IMR-90 (cell line): Measurements from ENCODE around the gene COL5A2. TPM values are rescaled to one million over a fixed set of nuclear protein-coding genes. Genes with fewer than 3 reads are reported as not detected.

Experiments
- ATAC-seq: fragments of 200-7000 bp; cut with Tn5 transposase; 2 replicates; pipeline ENCODE4 v1.9.1; 2020; ENCODE audit warnings: low read depth, mild to moderate bottlenecking, moderate library complexity
- BruUV-seq: library from RNA; stranded (reverse); fragments of 400-500 nt; replicated peaks from 2 replicates; lab custom pipeline; 2021; lab: Mats Ljungman, UMichigan
- CTCF ChIA-PET: fragments of 300-600 bp; formaldehyde crosslinking; extraction: SDS; loops from one replicate; lab custom pipeline; 2021; ENCODE audit warnings: antibody characterized with exemption; lab: Yijun Ruan, JAX
- POLR2A ChIA-PET: fragments of 300-600 bp; sonication (Branson Sonifier 250); formaldehyde crosslinking; loops from one replicate; lab custom pipeline; 2022; ENCODE audit warnings: antibody characterized with exemption; ENCODE audit not compliant: unreplicated experiment; lab: Charles Lee
- DNase-seq: peaks from one replicate; pipeline ENCODE4 v3.0.0; 2013
- H2AFZ ChIP-seq: replicated peaks from 2 replicates; pipeline ENCODE3; 2013; ENCODE audit warnings: low read length, mild to moderate bottlenecking; ENCODE audit not compliant: poor library complexity
- H2AK5ac ChIP-seq: 2 replicates; pipeline ENCODE4 v1.6.1; 2013; ENCODE audit warnings: low read depth, low read length, inconsistent platforms
- H2AK9ac ChIP-seq: replicated peaks from 2 replicates; pipeline ENCODE3; 2013; ENCODE audit warnings: mild to moderate bottlenecking, low read depth, low read length, moderate library complexity; ENCODE audit not compliant: poor library complexity
- H2BK120ac ChIP-seq: 2 replicates; pipeline ENCODE4 v1.6.1; 2013; ENCODE audit warnings: low read depth, low read length, inconsistent platforms
- H2BK15ac ChIP-seq: 3 replicates; pipeline ENCODE4 v1.6.1; 2013; ENCODE audit warnings: low read depth, low read length, inconsistent platforms
- H2BK20ac ChIP-seq: 2 replicates; pipeline ENCODE4 v1.6.1; 2013; ENCODE audit warnings: low read depth, mild to moderate bottlenecking, inconsistent platforms, low read length, moderate library complexity
- H2BK5ac ChIP-seq: 2 replicates; pipeline ENCODE4 v1.6.1; 2013; ENCODE audit warnings: mild to moderate bottlenecking, low read depth, low read length, inconsistent platforms; ENCODE audit not compliant: poor library complexity, severe bottlenecking
- H3K14ac ChIP-seq: replicated peaks from 2 replicates; pipeline ENCODE4 v1.6.1; 2013; ENCODE audit warnings: low read depth, low read length, inconsistent platforms
- H3K18ac ChIP-seq: 2 replicates; pipeline ENCODE4 v1.6.1; 2013; ENCODE audit warnings: low read depth, low read length, control low read depth
- H3K23ac ChIP-seq: 2 replicates; pipeline ENCODE4 v1.6.1; 2013; ENCODE audit warnings: low read depth, low read length, inconsistent platforms
- H3K27ac ChIP-seq: 2 replicates; pipeline ENCODE4 v1.5.1; 2013; ENCODE audit warnings: mild to moderate bottlenecking, control low read depth, low read length; ENCODE audit not compliant: insufficient read depth
- H3K27me3 ChIP-seq: 2 replicates; pipeline ENCODE4 v1.6.1; 2013; ENCODE audit warnings: low read length; ENCODE audit not compliant: control insufficient read depth, insufficient read depth
- H3K36me3 ChIP-seq: 2 replicates; pipeline ENCODE4 v1.6.1; 2013; ENCODE audit warnings: low read length, mixed read lengths; ENCODE audit not compliant: control insufficient read depth, insufficient read depth
- H3K4ac ChIP-seq: 2 replicates; pipeline ENCODE4 v1.6.1; 2013; ENCODE audit warnings: low read depth, low read length, inconsistent platforms
- H3K4me1 ChIP-seq: 2 replicates; pipeline ENCODE4 v1.6.1; 2013; ENCODE audit warnings: low read length, mixed read lengths; ENCODE audit not compliant: control insufficient read depth, insufficient read depth
- H3K4me2 ChIP-seq: 2 replicates; pipeline ENCODE4 v1.6.1; 2013; ENCODE audit warnings: low read depth, mild to moderate bottlenecking, control low read depth, low read length, moderate library complexity
- H3K4me3 ChIP-seq: 2 replicates; pipeline ENCODE4 v1.5.1; 2013; ENCODE audit warnings: low read depth, mild to moderate bottlenecking, control low read depth, low read length, moderate library complexity; ENCODE audit not compliant: insufficient read depth
- H3K56ac ChIP-seq: 2 replicates; pipeline ENCODE4 v1.6.1; 2013; ENCODE audit warnings: low read length, inconsistent platforms; ENCODE audit not compliant: insufficient read depth; ENCODE audit errors: extremely low read depth
- H3K79me1 ChIP-seq, 2 experiments: 2 replicates each; pipeline ENCODE4 v1.6.1; 2013; ENCODE audit warnings: low read length in 2 of 2, inconsistent platforms in 1 of 2, low read depth in 1 of 2
- H3K9ac ChIP-seq: 2 replicates; pipeline ENCODE4 v1.6.1; 2013; ENCODE audit warnings: low read depth, low read length, control low read depth
- H3K9me1 ChIP-seq: 2 replicates; pipeline ENCODE4 v1.6.1; 2013; ENCODE audit warnings: low read length, inconsistent platforms; ENCODE audit not compliant: insufficient read depth
- H3K9me3 ChIP-seq: 2 replicates; pipeline ENCODE4 v1.6.1; 2013; ENCODE audit warnings: low read length; ENCODE audit not compliant: control insufficient read depth, insufficient read depth
- H4K20me1 ChIP-seq: 2 replicates; pipeline ENCODE4 v1.6.1; 2013; ENCODE audit warnings: low read length, inconsistent platforms; ENCODE audit not compliant: insufficient read depth
- H4K5ac ChIP-seq: 2 replicates; pipeline ENCODE4 v1.6.1; 2013; ENCODE audit warnings: mild to moderate bottlenecking, low read depth, low read length, control low read depth
- H4K8ac ChIP-seq, 2 experiments: 2 replicates each; pipeline ENCODE4 v1.6.1; 2013; ENCODE audit warnings: low read depth in 2 of 2, low read length in 2 of 2, control low read depth in 1 of 2, inconsistent platforms in 1 of 2
- H4K91ac ChIP-seq: 2 replicates; pipeline ENCODE4 v1.6.1; 2013; ENCODE audit warnings: low read depth, low read length, inconsistent platforms; ENCODE audit not compliant: insufficient read depth
- BHLHE40 ChIP-seq: fragments of 150-350 bp; IDR thresholded peaks from 2 replicates; pipeline ENCODE4 v1.6.1; 2016; ENCODE audit warnings: mild to moderate bottlenecking, low read depth, low read length
- CEBPB ChIP-seq: IDR thresholded peaks from 2 replicates; pipeline ENCODE4 v1.6.1; 2012; ENCODE audit warnings: low read depth, low read length, improper control_type of control experiment
- CHD1 ChIP-seq: IDR thresholded peaks from 2 replicates; pipeline ENCODE4 v1.6.1; 2012; ENCODE audit warnings: low read depth, low read length, improper control_type of control experiment
- CTCF ChIP-seq: conservative IDR thresholded peaks from 2 replicates; pipeline ENCODE4 v1.5.1; 2012; ENCODE audit warnings: mild to moderate bottlenecking, low read depth, low read length, improper control_type of control experiment
- ELK1 ChIP-seq: fragments of 150-350 bp; IDR thresholded peaks from 2 replicates; pipeline ENCODE4 v1.6.1; 2016; ENCODE audit warnings: low read depth, mild to moderate bottlenecking, low read length, moderate library complexity, borderline replicate concordance
- FOS ChIP-seq: fragments of 150-350 bp; IDR thresholded peaks from 2 replicates; pipeline ENCODE4 v1.6.1; 2016; ENCODE audit warnings: low read depth, low read length
- MAFK ChIP-seq: IDR thresholded peaks from 2 replicates; pipeline ENCODE4 v1.6.1; 2012; ENCODE audit warnings: low read depth, low read length, improper control_type of control experiment
- MAZ ChIP-seq: IDR thresholded peaks from 2 replicates; pipeline ENCODE4 v1.6.1; 2012; ENCODE audit warnings: low read depth, mild to moderate bottlenecking, low read length, improper control_type of control experiment, moderate library complexity, borderline replicate concordance
- MXI1 ChIP-seq: IDR thresholded peaks from 2 replicates; pipeline ENCODE4 v1.6.1; 2012; ENCODE audit warnings: low read depth, mild to moderate bottlenecking, low read length, moderate library complexity, borderline replicate concordance
- NFE2L2 ChIP-seq: fragments of 150-350 bp; IDR thresholded peaks from 2 replicates; pipeline ENCODE4 v1.6.1; 2016; ENCODE audit warnings: low read depth, mild to moderate bottlenecking, low read length
- POLR2A ChIP-seq: IDR thresholded peaks from 2 replicates; pipeline ENCODE4 v1.6.1; 2012; ENCODE audit warnings: mild to moderate bottlenecking, low read depth, low read length
- RAD21 ChIP-seq: IDR thresholded peaks from 2 replicates; pipeline ENCODE4 v1.6.1; 2012; ENCODE audit warnings: low read length, improper control_type of control experiment
- RCOR1 ChIP-seq: IDR thresholded peaks from 2 replicates; pipeline ENCODE4 v1.6.1; 2012; ENCODE audit warnings: mild to moderate bottlenecking, low read length, improper control_type of control experiment; ENCODE audit not compliant: insufficient replicate concordance
- RFX5 ChIP-seq: IDR thresholded peaks from 2 replicates; pipeline ENCODE4 v1.8.0; 2012; ENCODE audit warnings: low read depth, mild to moderate bottlenecking, low read length, moderate library complexity
- SMC3 ChIP-seq: fragments of 150-350 bp; IDR thresholded peaks from 2 replicates; pipeline ENCODE4 v1.6.1; 2016; ENCODE audit warnings: low read depth, mild to moderate bottlenecking, antibody characterized with exemption, low read length, moderate library complexity
- USF2 ChIP-seq: fragments of 150-350 bp; IDR thresholded peaks from 2 replicates; pipeline ENCODE4 v1.6.1; 2017; ENCODE audit warnings: mild to moderate bottlenecking, antibody characterized with exemption, low read length, low read depth
- WGBS, 2 experiments: methylation state at CpG; one replicate each; pipeline versions ENCODE4 v1.1.5 to v1.1.7; 2013; ENCODE audit warnings: missing lambda C conversion rate in 2 of 2; ENCODE audit not compliant: insufficient read length in 1 of 2; ENCODE audit errors: extremely low coverage in 2 of 2; 5-methylcytosine and 5-hydroxymethylcytosine counted together
- dilution Hi-C: fragments of 300-500 bp; cut with HindIII; formaldehyde crosslinking; loops from one replicate; pipeline ENCODE4 v1.14.3; 2018; ENCODE audit warnings: low sequenced_read_pairs; ENCODE audit not compliant: unreplicated experiment
- in situ Hi-C: fragments of 300-500 bp; cut with MboI; formaldehyde crosslinking; loops from 3 replicates; pipeline ENCODE4 v1.14.3; 2019; ENCODE audit warnings: low sequenced_read_pairs, inconsistent platforms, mixed read lengths
- intact Hi-C: fragments of 100-400 bp; cut with micrococcal nuclease; formaldehyde crosslinking; loops from 2 replicates; pipeline ENCODE4 v1.10.0; 2022
- polyA plus RNA-seq, 3 experiments: library from polyadenylated mRNA; depleted of rRNA; stranded (reverse); fragments of >200 nt; gene quantifications; 2 replicates each; pipeline ENCODE4 v1.2.3, GENCODE V29; 2012; ENCODE audit warnings: low replicate concordance in 1 of 3
- total RNA-seq: library from RNA; depleted of rRNA; stranded (reverse); fragments of >200 nt; gene quantifications from 2 replicates; pipeline ENCODE4 v1.2.3, GENCODE V29; 2012

Gene COL5A2
- total and polyA plus RNA-seq, 2 of the 4 experiments (the other 2 are of a cell fraction) = 181 to 257 TPM

- Histone ChIP-seq H3K79me1 (peaks cover 33 to 49% of the 10 kb centered on the region in 2 experiments), H2BK20ac (peak overlapping the region; percentile 28; the same call in 1 of the 2 replicates), H4K20me1 (no peaks in the 10 kb centered on the region), H3K4me1 (peaks cover 10% of the 10 kb centered on the region), H3K4ac (peak overlapping the region; percentile 53), H3K23ac (0 out of 2 replicates have a peak overlapping the region, but pooled peaks have one; percentile 1), H4K91ac (peak overlapping the region; percentile 54; the same call in 1 of the 2 replicates), H3K27me3 (no peaks in the 10 kb centered on the region), H3K9me3 (no peaks in the 10 kb centered on the region), H2AFZ (no peak overlapping the region), H3K9ac (peak overlapping the region; percentile 74; the same call in 1 of the 2 replicates), H2AK9ac (no peak overlapping the region), H3K56ac (no peak overlapping the region), H2BK120ac (peak overlapping the region; percentile 22), H2BK5ac (peak overlapping the region; percentile 95), H3K36me3 (peaks cover 41% of the 10 kb centered on the region), H2AK5ac (0 out of 2 replicates have a peak overlapping the region, but pooled peaks have one; percentile 14), H2BK15ac (no peak overlapping the region; the same call in 2 of the 3 replicates), H3K4me2 (no peak overlapping the region; the same call in 1 of the 2 replicates), H3K9me1 (peaks cover 5% of the 10 kb centered on the region), H3K4me3 (no peak overlapping the region), H3K27ac (peak overlapping the region; percentile 63), H3K18ac (peak overlapping the region; percentile 49; the same call in 1 of the 2 replicates), H3K14ac (no peak overlapping the region), H4K8ac (peak overlapping the region; percentile 29 to 41; a peak in 3 of 4 replicates), H4K5ac (peak overlapping the region; percentile 65; the same call in 1 of the 2 replicates)
- DNase-seq = peak; percentile 75
- ATAC-seq = peak; percentile 19
- in situ Hi-C loops (loop anchor here (10.0 kb wide), 1 partner anchor 322 kb away; no protein-coding TSS in a partner anchor), intact Hi-C loops (no loop called here), dilution Hi-C loops (no loop called here)
- ChIA-PET POLR2A (no interaction called here), CTCF (interaction anchor here (0.9 to 1.1 kb wide), 2 partner anchors 57 to 320 kb away, joined by 3 read pairs; no protein-coding TSS in a partner anchor)
- no TSS peak for BruUV-seq
- no peak for TF ChIP-seq CEBPB
- TF ChIP-seq ELK1 = no peak
- no peak for TF ChIP-seq SMC3
- no peak for TF ChIP-seq USF2
- TF ChIP-seq RFX5 = no peak
- no peak for TF ChIP-seq NFE2L2
- TF ChIP-seq BHLHE40 = no peak
- no peak for TF ChIP-seq MAZ
- no peak for TF ChIP-seq CHD1
- TF ChIP-seq RAD21 = no peak
- no peak for TF ChIP-seq MAFK
- TF ChIP-seq RCOR1 = no peak
- no peak for TF ChIP-seq CTCF
- TF ChIP-seq POLR2A = no peak
- TF ChIP-seq FOS = no peak
- no peak for TF ChIP-seq MXI1
- WGBS, 2 experiments = no CpG with 5 or more reads among the region's 2 CpGs
These were observed 86.6 kb downstream of the COL5A2 start for GRCh38 chr2:189092936-189093335.
